CD14-positive monocyte (primary cell): Measurements from ENCODE around the gene SLC12A8. TPM values are rescaled to one million over a fixed set of nuclear protein-coding genes. Genes with fewer than 3 reads are reported as not detected.

Experiments
- DNase-seq, 3 donors: peaks; one replicate each; pipeline ENCODE4 v3.0.0-alpha.2; 2011 to 2022
- H2AFZ ChIP-seq: 2 replicates; pipeline ENCODE4 v1.6.0; 2012; ENCODE audit warnings: mild to moderate bottlenecking, low read depth, low read length, inconsistent platforms; ENCODE audit not compliant: insufficient read depth, poor library complexity, severe bottlenecking
- H3K27ac ChIP-seq, 2 donors: 1 replicate in 1 of 2; 2 replicates in 1 of 2; pipeline ENCODE4 v1.5.1; 2012 to 2013; ENCODE audit warnings: low read length in 2 of 2, control low read depth in 1 of 2, inconsistent platforms in 1 of 2, low read depth in 1 of 2, mild to moderate bottlenecking in 1 of 2
- H3K27me3 ChIP-seq, 2 donors: one replicate each; pipeline versions ENCODE4 v1.6.0 to v1.6.1; 2011 to 2013; ENCODE audit warnings: low read length in 2 of 2; ENCODE audit not compliant: control insufficient read depth in 2 of 2, insufficient read depth in 2 of 2
- H3K36me3 ChIP-seq, 2 donors: replicated peaks in 1 of 2; 1 replicate in 1 of 2; 2 replicates in 1 of 2; pipeline versions ENCODE4 v1.5.1 to v1.6.1; 2012 to 2013; ENCODE audit warnings: low read length in 2 of 2, control low read depth in 1 of 2, inconsistent platforms in 1 of 2, mild to moderate bottlenecking in 1 of 2; ENCODE audit not compliant: insufficient read depth in 2 of 2, control insufficient read depth in 1 of 2
- H3K4me1 ChIP-seq, 2 donors: 1 replicate in 1 of 2; 2 replicates in 1 of 2; pipeline versions ENCODE4 v1.5.1 to v1.6.1; 2012 to 2013; ENCODE audit warnings: low read length in 2 of 2, control low read depth in 1 of 2, inconsistent platforms in 1 of 2, mild to moderate bottlenecking in 1 of 2, moderate library complexity in 1 of 2; ENCODE audit not compliant: insufficient read depth in 2 of 2, control insufficient read depth in 1 of 2
- H3K4me2 ChIP-seq: replicated peaks from 2 replicates; pipeline ENCODE3; 2012; ENCODE audit warnings: low read length, moderate library complexity, mild to moderate bottlenecking; ENCODE audit not compliant: poor library complexity, severe bottlenecking; ENCODE audit errors: extremely low read depth
- H3K4me3 ChIP-seq, 3 experiments: fragments of 200-600 bp in 1 of 3; sonication (generic) in 1 of 3; replicated peaks in 1 of 3; 1 replicate in 2 of 3; 2 replicates in 1 of 3; pipeline ENCODE4 v1.5.1; 2011 to 2013; ENCODE audit warnings: low read length in 3 of 3, mild to moderate bottlenecking in 3 of 3, control low read depth in 2 of 3, low read depth in 2 of 3, inconsistent platforms in 1 of 3, moderate library complexity in 1 of 3
- H3K79me2 ChIP-seq: 2 replicates; pipeline ENCODE4 v1.6.0; 2012; ENCODE audit warnings: mild to moderate bottlenecking, control low read depth, inconsistent platforms, low read length, moderate library complexity; ENCODE audit not compliant: insufficient read depth
- H3K9ac ChIP-seq: 2 replicates; pipeline ENCODE4 v1.6.0; 2017; ENCODE audit warnings: low read length, mild to moderate bottlenecking; ENCODE audit not compliant: insufficient read depth, poor library complexity, severe bottlenecking
- H3K9me3 ChIP-seq, 2 donors: replicated peaks in 1 of 2; 1 replicate in 1 of 2; 2 replicates in 1 of 2; pipeline versions ENCODE4 v1.5.1 to v1.6.1; 2012 to 2013; ENCODE audit warnings: low read length in 2 of 2, control low read depth in 1 of 2; ENCODE audit not compliant: control insufficient read depth in 1 of 2, insufficient read depth in 1 of 2
- H4K20me1 ChIP-seq: 2 replicates; pipeline ENCODE4 v1.6.0; 2012; ENCODE audit warnings: mild to moderate bottlenecking, low read length, control low read depth, moderate library complexity; ENCODE audit not compliant: insufficient read depth
- H3K27ac Mint-ChIP-seq, 7 donors: one replicate each; pipeline ENCODE4 v1.8.0; 2020; ENCODE audit warnings: mild to moderate bottlenecking in 7 of 7, mixed read lengths in 7 of 7, moderate library complexity in 6 of 7, inconsistent platforms in 2 of 7
- H3K27me3 Mint-ChIP-seq, 3 donors: one replicate each; pipeline ENCODE4 v1.8.0; 2021 to 2022; ENCODE audit warnings: low read depth in 3 of 3, mild to moderate bottlenecking in 3 of 3, mixed read lengths in 3 of 3, moderate library complexity in 3 of 3, inconsistent platforms in 1 of 3
- H3K36me3 Mint-ChIP-seq, 2 donors: one replicate each; pipeline ENCODE4 v1.8.0; 2020; ENCODE audit warnings: mixed read lengths in 2 of 2, inconsistent platforms in 1 of 2, mild to moderate bottlenecking in 1 of 2
- H3K4me1 Mint-ChIP-seq: one replicate; pipeline ENCODE4 v1.8.0; 2020; ENCODE audit warnings: mild to moderate bottlenecking, mixed read lengths
- H3K4me3 Mint-ChIP-seq, 2 donors: one replicate each; pipeline ENCODE4 v1.8.0; 2020; ENCODE audit warnings: mild to moderate bottlenecking in 2 of 2, mixed read lengths in 2 of 2, moderate library complexity in 1 of 2
- H3K9me3 Mint-ChIP-seq, 7 donors: one replicate each; pipeline ENCODE4 v1.8.0; 2020 to 2022; ENCODE audit warnings: mixed read lengths in 7 of 7, mild to moderate bottlenecking in 6 of 7, moderate library complexity in 6 of 7, inconsistent platforms in 2 of 7
- WGBS: methylation state at CpG from one replicate; pipeline ENCODE4 v1.1.5; 2013; ENCODE audit warnings: missing lambda C conversion rate; ENCODE audit not compliant: insufficient coverage; 5-methylcytosine and 5-hydroxymethylcytosine counted together
- intact Hi-C, 2 donors: fragments of 100-400 bp; cut with micrococcal nuclease; formaldehyde crosslinking; loops; one replicate each; pipeline versions ENCODE4 v1.15.0 to v1.15.1; 2023
- polyA plus RNA-seq, 3 donors: library from polyadenylated mRNA; depleted of rRNA in 1 of 3; unstranded in 2 of 3; stranded (reverse) in 1 of 3; fragments of 300-500 nt in 2 of 3; fragments of >200 nt in 1 of 3; fragmentation: Illumina TruSeq in 2 of 3; gene quantifications; 1 replicate in 2 of 3; 2 replicates in 1 of 3; pipeline ENCODE4 v1.2.3, GENCODE V29; 2012 to 2021
- TF ChIP-seq, protein P1 (sequence below): fragments of 200-600 bp; IDR thresholded peaks from one replicate; pipeline ENCODE4 v1.8.0; 2022; ENCODE audit warnings: antibody characterized with exemption, mild to moderate bottlenecking

SLC12A8 gene
- polyA plus RNA-seq, 3 donors, result 0.23 to 0.46 (median 0.35) TPM

DNA sequence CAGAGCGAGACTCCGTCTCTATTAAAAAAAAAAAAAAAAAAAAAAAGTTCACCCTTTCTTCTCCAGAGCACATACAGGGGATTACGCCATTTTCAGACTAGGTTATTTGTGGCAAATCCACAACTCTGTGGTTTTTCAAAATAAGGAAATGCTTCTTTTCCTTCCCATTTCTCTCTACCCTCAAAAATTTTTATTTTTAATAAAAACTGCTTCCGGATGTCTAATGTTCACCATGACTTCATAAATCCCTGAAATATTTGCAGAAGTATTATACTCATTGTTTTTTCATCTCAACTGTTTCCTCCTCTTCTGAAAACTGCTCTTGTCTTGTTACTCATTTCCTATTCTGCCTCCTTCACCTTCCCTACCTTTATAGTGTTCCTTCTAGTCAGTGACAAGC is 45.0 kb upstream of the SLC12A8 start:
- Histone ChIP-seq H3K9ac (no peak overlapping the region), H3K27me3 (peaks cover 2 to 14% of the 10 kb centered on the region in 2 donors), H3K27ac (no peak overlapping the region), H2AFZ (no peak overlapping the region), H4K20me1 (peaks cover 84% of the 10 kb centered on the region), H3K4me3 (no peak overlapping the region), H3K9me3 (peaks cover 0 to 6% of the 10 kb centered on the region in 2 donors), H3K79me2 (no peaks in the 10 kb centered on the region), H3K4me2 (peak overlapping the region; percentile 25), H3K4me1 (peaks cover 14 to 15% of the 10 kb centered on the region in 2 donors), H3K36me3 (peaks cover 0 to 17% of the 10 kb centered on the region in 2 donors)
- no CpG with 5 or more reads among the region's 4 CpGs for WGBS
- H3K9me3 Mint-ChIP-seq, result peaks cover 5 to 11% (median 7%) of the 10 kb centered on the region in 7 donors
- intact Hi-C loops, result no loop called here
- H3K4me1 Mint-ChIP-seq, result peaks cover 20% of the 10 kb centered on the region
- peaks cover 54 to 63% of the 10 kb centered on the region in 2 donors for H3K36me3 Mint-ChIP-seq
- TF ChIP-seq, protein P1, sequence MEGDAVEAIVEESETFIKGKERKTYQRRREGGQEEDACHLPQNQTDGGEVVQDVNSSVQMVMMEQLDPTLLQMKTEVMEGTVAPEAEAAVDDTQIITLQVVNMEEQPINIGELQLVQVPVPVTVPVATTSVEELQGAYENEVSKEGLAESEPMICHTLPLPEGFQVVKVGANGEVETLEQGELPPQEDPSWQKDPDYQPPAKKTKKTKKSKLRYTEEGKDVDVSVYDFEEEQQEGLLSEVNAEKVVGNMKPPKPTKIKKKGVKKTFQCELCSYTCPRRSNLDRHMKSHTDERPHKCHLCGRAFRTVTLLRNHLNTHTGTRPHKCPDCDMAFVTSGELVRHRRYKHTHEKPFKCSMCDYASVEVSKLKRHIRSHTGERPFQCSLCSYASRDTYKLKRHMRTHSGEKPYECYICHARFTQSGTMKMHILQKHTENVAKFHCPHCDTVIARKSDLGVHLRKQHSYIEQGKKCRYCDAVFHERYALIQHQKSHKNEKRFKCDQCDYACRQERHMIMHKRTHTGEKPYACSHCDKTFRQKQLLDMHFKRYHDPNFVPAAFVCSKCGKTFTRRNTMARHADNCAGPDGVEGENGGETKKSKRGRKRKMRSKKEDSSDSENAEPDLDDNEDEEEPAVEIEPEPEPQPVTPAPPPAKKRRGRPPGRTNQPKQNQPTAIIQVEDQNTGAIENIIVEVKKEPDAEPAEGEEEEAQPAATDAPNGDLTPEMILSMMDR, result no peak
- peak overlapping the region in 1 of 2 donors; percentile 60 for H3K4me3 Mint-ChIP-seq
- DNase-seq, result peak; percentile 12 to 62 (median 50)
- H3K27ac Mint-ChIP-seq, result peak overlapping the region in 1 of 7 donors; percentile 30
- peaks cover 17 to 35% (median 22%) of the 10 kb centered on the region in 3 donors for H3K27me3 Mint-ChIP-seq

DNA sequence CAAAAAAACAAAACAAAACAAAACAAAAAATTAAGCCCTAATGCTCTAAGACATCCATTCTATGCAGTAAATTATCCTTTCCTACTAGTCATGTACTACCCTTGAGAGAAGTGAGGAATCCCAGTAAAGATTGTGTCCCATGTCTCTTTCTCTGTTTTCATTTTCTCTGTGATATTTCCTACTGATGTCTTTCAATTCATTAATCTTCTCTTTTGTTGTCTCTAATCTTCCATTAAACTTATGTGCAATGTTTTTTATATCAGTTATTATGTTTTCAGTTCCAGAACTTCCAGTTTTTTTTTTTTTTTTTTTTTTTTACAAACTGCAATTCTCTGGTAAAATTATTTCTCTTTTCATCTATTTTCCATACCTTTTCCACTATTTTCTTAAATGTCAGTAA is 44.1 kb upstream of the SLC12A8 start:
- TF ChIP-seq, protein P1, result no peak
- H3K4me1 ChIP-seq, result peaks cover 14 to 15% of the 10 kb centered on the region in 2 donors
- Mint-ChIP-seq H3K4me1 (peaks cover 20% of the 10 kb centered on the region), H3K27me3 (peaks cover 17 to 35% (median 22%) of the 10 kb centered on the region in 3 donors), H3K4me3 (peak overlapping the region in 1 of 2 donors; percentile 43), H3K36me3 (peaks cover 59 to 71% of the 10 kb centered on the region in 2 donors), H3K9me3 (peaks cover 5 to 11% (median 7%) of the 10 kb centered on the region in 7 donors), H3K27ac (no peak overlapping the region)
- no peak overlapping the region for H3K9ac ChIP-seq
- no peak overlapping the region for H3K27ac ChIP-seq
- H3K9me3 ChIP-seq, result peaks cover 0 to 6% of the 10 kb centered on the region in 2 donors
- intact Hi-C loops, result no loop called here
- H4K20me1 ChIP-seq, result peaks cover 85% of the 10 kb centered on the region
- DNase-seq, result no peak
- peaks cover 0 to 17% of the 10 kb centered on the region in 2 donors for H3K36me3 ChIP-seq
- H2AFZ ChIP-seq, result no peak overlapping the region
- H3K79me2 ChIP-seq, result no peaks in the 10 kb centered on the region
- H3K27me3 ChIP-seq, result peaks cover 2 to 14% of the 10 kb centered on the region in 2 donors
- no peak overlapping the region for H3K4me3 ChIP-seq
- no peak overlapping the region for H3K4me2 ChIP-seq
